Choroid plexus epithelial cell (primary cell): ENCODE data around the gene GPX2.

ENCODE experiments used
- DNase-seq: peaks from one replicate; pipeline ENCODE4 v3.0.0-alpha.2; 2010; ENCODE audit warnings: low read depth
- H3K4me3 ChIP-seq: 2 replicates; pipeline ENCODE4 v1.5.1; 2011; ENCODE audit warnings: low read depth, mild to moderate bottlenecking, control low read depth, low read length, moderate library complexity
- CTCF ChIP-seq: conservative IDR thresholded peaks from 2 replicates; pipeline ENCODE4 v1.5.1; 2011; ENCODE audit warnings: low read depth, mild to moderate bottlenecking, control low read depth, inconsistent platforms, low read length, moderate library complexity

GPX2 gene

GRCh38 chr14:64934338-64934929 lies 8.1 kb downstream of the GPX2 start:
- DNase-seq: no peak
- TF ChIP-seq CTCF: no peak
- no peak overlapping the region for H3K4me3 ChIP-seq

- DNase-seq: no peak
- TF ChIP-seq CTCF: no peak
- no peak overlapping the region for H3K4me3 ChIP-seq
These were observed 10.3 kb downstream of the GPX2 start for GRCh38 chr14:64932231-64932630.

GRCh38 chr14:64931123-64931522 lies 11.4 kb downstream of the GPX2 start:
- no peak for DNase-seq
- TF ChIP-seq CTCF: no peak
- H3K4me3 ChIP-seq: no peak overlapping the region

- TF ChIP-seq CTCF: no peak
- no peak overlapping the region for H3K4me3 ChIP-seq
- no peak for DNase-seq
These were observed 12.3 kb downstream of the GPX2 start for GRCh38 chr14:64930085-64930843.

- no peak for DNase-seq
- no peak overlapping the region for H3K4me3 ChIP-seq
- TF ChIP-seq CTCF: no peak
These were observed 13.6 kb downstream of the GPX2 start for GRCh38 chr14:64929014-64929359.

- no peak for TF ChIP-seq CTCF
- DNase-seq: no peak
- H3K4me3 ChIP-seq: no peak overlapping the region
These were observed 14.1 kb downstream of the GPX2 start for GRCh38 chr14:64928239-64929013.
